NCI-H1694 treated with DMSO at 0.1 percent for 48 hours (cell line): Measurements from ENCODE around the gene SYT7.

Experiments used
- DNase-seq: peaks from one replicate; lab custom pipeline; 2025; lab: John Stamatoyannopoulos, UW

SYT7 gene

DNA sequence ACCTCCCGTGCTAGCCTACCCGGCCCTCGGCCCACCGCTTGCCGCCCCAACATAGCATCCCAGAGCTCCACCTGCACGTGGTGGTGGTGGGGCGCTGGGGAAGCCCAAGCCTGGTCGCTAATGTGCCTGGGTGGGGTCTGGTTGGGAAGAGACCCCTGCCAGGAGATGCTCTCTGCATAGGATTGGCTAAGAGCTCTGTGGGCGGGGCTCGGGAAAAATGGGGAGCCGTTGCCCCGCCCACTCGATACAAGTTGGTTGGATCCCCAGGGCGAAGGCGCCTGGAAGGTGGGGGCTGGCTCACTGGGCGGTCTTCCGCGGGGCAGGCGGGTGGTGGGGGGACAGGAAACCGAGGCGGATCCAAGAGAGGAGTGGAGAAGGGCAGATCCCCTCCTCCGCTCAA is 64.7 kb downstream of the SYT7 start:
- no peak for DNase-seq

DNA sequence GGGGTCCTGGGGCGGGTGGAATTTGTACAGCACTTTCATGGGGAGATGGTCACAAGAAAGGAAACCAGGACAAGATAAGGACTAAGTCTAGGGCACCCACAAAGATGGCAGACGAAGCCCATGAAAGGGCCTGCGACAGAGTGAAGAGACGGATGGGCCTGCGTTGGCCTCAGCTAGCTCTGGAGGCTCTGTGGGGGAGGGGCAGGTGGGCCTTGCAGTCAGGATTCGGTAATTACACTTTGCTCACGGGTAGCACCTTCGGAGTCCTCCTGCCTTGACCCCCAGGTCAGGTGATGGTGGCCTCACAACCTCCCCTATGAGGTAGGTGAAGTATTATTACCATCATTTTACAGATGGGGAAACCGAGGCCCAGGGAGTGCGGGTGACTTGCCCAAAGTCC is 65.2 kb downstream of the SYT7 start:
- no peak for DNase-seq

DNA sequence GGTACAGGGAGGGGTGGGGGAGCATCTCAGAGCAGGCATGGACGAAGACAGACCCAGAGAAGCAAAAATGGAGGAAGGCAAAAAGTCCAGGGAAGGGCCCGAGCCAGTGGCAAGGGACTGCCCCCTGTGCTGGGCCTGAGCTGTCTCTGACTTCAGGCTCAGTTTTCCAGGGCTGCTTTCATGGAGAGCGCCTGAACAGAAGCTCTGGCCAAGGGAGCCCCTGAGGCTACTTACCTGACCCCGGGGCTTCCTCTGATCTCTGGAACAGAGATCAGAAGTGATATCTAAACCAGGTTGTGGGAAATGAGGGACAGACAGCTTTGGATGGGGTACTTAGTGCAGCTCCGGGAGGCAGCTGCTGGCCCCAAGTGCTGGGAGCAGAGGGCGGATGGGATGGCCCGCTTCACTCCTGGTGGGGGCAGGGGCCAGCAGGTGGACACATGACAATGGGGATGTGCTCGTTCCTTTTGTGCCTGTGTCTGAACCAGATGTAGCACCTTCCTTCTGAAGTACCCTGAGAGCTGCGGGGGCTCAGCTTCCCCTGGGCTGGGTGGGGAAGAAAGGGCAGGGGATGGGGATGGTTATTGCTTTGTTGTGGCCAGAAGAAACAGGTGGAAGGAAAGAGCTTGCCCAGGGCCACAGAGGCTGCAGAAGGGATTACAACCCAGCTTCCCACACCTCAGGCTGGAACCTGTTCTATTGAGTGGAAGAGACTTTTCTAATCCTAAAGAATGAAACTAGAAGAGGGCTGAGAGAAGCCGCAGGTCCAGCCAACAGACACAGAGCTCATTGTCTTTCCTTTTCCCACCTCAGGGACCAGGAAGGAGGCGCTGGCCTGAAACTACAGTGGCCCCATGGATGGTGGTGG is 66.6 kb downstream of the SYT7 start:
- DNase-seq, result no peak

DNA sequence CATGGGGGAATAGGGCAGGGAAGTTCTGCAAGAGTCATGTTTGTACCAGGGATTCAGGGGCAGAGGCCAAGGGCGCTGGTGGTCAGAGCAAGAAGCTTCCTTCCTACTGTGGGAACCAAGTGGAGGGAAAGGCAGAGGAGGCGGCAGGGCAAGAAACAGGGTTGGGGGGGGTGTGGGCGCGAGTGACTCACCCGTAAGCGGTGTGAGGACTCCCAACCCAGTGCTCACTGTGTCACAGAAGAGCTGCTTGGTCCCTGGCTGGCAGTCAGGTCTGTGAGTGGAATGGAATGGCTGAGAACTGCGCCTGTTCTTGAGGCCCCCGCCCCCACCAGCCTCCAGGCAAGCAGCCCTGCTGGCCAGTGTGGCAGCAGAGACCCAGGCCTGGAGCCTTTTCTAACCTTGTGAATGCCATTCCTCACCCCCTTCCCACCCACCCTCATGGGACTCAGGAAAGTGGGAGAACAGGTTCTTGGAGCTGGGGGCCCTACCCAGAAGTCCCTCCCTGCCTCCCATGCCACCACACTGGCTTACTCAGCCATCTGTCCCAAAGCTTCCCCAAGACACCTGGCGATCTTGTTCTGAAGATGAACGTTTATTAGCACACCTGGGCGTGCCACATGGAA is 67.6 kb downstream of the SYT7 start:
- no peak for DNase-seq

DNA sequence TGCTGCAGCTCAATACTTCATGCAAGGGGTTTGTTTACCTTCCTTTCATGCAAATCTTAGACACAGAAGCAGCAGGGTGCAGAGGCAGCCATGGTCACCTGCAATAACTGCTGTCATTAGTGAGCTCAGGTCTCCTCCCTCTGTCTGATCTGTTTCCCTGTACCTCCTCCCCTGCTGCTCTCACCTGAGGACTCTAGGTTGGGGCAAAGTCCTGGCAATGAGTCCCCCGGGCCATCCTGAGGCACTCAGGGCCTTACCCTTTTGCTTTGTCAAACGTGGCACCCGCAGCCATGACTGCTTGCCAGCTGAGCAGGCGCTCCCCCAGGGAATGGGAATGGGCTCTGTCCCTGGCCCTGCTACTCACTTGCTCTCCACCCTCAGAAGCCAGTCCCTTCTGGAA is 68.4 kb downstream of the SYT7 start:
- DNase-seq, result no peak

DNA sequence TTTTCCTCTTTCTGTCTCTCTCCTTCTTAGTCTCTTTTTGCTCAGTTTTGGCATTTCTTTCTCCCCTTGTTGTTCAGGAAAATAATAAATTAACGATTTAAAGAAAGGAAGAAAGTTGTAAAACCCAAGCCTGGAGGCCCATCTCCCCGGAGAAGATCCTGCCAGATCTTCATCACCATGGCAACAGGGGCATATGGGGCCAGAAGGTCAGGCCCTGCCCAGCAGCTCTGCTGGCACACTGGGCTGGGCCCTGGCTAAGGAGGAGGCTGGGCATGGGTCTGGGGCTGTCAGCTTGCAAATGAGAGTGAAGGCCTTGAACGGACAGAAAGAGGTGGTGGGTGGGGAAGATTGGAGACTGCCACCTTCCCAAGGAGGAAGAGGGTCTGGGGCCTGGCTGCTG is 69.5 kb downstream of the SYT7 start:
- DNase-seq, result no peak

DNA sequence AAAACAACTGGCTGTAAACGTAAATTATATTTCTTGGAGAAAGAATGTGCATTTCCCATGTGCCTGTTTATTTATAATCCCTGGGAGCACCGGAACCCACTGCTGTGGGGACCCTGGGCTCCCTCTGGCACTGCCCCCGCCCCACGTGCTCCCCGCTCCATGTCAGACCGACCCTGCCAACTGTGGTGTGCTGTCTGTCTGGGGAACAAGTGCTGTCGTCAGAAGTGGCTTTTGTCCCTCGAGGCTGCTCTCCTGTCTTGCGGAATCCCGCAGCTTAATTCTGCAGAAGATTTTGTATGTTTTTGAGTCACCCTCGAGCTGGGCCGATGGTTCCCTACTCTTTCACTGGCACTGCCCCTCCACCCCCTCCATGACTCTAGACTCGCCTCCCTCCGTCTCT is 69.9 kb downstream of the SYT7 start:
- DNase-seq, result no peak

DNA sequence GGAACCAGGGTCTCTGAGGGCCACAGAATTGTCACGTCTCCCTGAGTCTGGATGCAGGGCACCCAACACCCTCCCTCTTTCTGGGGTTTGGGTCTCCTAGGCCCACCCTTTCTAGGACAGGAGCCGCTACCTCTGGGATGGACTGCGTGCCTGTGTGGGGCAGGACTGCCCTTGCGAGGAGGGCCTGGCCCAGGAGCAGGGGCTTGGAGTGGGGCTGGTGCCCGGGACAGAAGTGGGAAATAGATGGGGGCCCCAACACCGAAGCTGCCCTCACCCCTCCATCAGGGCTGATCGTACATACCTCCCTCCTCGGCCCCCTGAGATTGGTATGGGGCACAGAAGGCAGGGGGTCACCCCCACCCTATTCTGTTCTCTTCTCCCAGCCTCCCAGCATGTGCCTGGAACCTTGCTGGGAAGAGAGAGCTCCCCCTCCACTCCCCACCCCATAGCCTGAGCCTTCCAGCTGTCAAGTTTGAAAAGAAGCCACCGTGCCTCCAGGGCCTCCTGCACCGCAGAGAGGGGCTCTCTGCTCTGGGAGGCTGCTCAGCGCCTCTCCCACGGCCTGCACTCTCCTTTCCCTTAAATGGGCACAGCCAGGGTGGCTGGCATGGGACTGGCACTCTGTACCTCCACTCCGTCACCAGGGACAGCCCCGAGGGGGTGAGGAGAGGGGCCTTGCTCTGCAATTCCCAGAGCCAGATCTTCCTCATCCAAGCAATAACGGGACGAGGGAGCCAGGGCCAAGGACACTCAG is 70.5 kb downstream of the SYT7 start:
- DNase-seq, result peak; percentile 35

DNA sequence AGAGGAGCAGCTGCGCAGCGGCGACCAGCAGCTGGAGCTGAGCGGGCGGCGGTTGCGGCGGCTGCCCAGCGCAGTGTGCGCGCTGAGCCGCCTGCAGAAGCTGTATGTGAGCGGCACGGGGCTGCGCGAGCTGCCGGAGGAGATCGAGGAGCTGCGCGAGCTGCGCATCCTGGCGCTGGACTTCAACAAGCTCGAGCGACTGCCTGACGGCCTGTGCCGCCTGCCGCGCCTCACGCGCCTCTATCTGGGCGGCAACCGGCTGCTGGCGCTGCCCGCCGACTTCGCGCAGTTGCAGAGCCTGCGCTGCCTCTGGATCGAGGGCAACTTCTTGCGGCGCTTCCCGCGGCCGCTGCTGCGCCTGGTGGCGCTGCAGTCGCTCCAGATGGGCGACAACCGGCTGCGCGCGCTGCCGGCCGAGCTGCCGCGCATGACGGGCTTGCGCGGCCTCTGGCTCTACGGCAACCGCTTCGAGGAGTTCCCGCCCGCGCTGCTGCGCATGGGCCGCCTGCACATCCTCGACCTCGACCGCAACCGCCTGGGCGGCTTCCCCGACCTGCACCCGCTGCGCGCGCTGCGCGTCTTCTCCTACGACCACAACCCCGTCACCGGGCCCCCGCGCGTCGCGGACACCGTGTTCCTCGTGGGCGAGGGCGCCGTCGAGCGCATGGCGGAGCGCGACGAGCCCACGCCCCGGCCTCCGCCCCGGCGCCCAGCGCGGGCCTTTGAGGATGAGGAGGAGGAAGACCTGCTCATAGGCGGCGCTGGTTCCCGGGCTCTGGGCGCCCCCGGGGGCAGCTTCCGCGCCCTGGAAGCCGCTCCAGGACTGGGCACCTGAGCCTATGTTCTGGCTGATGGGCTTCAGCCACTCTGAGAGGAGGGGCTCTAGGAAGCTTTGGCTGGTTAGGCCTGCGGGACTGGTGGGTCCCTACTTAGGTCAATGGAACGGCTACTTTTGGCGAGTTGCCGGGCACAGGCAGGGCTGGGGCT is 71.5 kb downstream of the SYT7 start:
- DNase-seq, result peak; percentile 60

DNA sequence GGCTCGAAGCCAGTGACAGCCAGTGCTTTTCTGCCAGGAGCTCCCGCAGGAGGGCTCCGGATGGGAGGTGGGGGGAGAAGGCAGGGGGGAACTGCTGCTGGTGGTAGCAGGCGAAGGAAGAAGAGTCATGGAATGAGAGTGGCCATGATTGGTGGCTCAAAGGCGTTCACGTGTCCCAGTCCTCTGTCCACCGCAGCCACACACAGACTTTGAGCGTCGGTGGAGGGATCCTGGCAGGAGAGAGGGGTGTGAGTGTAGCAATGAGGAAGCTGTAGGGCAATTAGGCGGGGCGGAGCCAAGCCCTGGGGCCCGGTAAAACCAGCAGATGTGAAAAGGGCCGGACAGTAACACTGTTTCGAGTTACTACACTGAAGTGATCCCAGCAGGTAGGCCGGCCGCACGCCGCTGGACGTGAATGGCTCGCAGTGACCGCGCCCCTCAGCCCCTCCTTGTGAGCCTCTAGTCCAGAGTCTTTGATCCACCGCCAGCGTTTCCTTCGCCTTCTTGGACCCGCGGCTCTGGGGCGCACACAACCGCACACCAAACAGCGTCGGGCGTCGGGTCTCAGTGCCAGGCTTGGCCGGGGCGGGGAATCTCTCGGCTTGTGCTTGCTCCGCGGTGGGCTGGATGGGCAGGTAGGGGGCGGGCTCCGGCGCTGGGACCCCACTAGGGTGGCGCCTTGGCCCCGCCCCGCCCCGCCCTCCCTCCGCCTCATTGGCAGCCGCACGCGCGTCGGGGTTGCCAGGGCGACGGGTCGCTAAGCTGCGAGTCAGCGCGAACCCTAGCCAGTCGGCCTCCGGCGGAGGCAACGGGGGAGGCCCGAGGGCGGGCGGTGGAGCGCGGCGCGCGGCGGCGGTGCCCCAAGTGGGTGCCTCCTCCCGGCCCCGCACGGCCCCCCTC is 72.7 kb downstream of the SYT7 start, which contains the start of gene LRRC10B:
Gene LRRC10B (plus strand): TSS at position 788 of the 900 bp plus-strand sequence. CDS start 250 bp downstream, outside the sequence.
- DNase-seq, result no peak

DNA sequence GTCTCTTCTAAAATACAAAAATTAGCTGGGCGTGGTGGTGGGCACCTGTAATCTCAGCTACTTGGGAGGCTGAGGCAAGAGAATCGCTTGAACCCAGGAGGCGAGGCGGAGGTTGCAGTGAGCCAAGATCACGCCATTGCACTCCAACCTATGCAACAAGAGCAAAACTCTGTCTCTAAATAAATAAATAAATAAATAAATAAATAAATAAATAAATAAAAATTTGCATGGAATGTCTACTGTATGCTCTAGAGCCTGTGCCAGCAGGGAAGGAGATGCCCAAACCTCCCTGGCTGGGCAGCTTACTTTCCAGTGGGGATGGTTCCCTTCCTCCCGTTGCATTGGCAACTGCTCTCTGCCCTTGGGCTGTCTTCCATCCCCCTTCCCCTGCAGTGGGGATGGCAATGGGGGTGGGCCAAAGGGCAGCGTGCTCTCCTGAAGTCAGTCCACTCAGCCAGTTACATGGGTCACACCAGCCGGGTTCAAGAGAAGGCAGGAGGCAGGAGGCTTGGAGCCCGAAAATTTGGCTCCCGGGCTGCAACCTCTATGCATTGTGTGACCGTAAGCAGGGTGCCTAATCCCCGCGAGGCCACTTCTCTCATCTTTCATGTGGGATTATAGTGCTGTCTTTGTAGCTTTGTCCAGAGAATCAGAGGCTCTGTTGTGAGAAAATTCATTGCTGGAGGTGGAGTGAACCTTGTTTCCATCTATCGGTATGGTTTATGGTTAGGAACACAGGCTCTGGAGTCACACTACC is 73.7 kb downstream of the SYT7 start:
- no peak for DNase-seq

DNA sequence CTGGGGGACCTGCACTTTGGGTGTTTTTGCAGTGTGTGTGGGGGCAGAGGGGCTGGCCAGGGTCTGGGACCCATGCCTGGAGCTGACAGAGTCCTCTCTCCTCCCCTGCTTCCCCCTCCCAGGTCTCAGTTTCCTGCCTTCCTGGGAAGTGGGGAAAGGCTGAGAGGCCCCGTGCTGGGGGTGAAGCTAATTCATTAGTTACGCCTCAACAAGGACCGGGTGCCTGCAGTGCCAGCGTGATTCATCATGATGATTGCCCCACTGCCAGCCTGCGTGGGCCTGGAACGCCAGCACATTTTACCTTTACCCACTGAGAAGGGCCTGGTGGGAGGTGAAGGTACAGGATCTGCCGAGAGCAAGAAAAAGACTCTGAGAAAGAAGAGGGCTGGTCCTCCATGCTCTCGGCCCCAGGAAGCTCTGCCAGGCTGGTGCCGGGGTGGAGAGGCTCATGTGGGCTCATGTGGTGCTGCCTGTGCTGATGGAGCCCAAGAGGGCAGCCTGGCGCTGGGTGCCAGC is 75.2 kb downstream of the SYT7 start:
- DNase-seq, result peak; percentile 23

DNA sequence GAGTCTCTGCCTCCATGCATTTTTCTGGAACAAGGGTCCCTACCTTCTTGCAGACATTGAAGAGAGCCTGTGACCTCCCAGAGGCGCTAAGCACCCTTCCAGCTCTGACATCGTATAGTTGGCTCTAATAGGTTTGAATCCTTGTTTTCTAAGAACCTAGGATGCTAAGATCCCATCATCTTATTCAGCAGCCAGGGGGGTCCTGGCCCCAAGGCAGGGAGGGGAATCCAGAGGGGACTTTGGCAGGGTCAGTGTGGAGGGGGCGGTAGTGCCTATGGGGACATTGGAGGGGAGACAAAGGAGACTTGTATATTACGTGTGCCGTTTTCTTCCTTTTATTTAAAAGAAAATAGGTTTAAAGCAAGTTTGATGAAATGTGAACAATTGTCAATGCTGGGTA is 75.8 kb downstream of the SYT7 start:
- no peak for DNase-seq

DNA sequence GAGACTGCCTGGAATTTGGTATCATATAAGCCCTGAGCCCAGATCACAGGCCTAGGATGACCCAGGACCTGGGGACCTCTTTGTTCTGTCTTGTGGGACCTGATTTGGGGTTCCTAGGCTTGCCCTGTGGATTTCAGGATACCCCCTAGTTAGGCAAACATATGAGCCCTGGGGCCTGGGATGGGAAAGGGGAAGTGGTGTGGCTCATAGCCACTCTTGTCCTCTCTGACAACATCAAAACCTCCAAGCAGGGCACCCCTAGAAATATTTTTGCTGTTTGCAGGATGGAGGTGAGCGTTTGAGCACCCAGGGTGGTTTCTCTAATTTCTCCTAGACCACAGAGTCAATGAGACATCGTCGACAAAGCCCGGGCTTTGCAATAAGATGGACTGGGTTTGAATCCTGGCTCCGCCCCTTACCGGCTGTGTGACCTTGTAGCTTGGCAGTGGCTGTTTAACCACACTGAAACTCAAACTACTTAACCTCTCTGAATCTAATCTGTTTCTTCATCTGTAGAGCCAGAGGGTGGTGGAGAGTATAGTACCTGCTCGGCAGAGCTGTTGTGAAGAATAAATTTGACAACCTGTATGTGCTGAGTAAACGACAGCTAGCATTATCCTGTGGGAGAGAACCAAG is 77.6 kb downstream of the SYT7 start:
- no peak for DNase-seq

DNA sequence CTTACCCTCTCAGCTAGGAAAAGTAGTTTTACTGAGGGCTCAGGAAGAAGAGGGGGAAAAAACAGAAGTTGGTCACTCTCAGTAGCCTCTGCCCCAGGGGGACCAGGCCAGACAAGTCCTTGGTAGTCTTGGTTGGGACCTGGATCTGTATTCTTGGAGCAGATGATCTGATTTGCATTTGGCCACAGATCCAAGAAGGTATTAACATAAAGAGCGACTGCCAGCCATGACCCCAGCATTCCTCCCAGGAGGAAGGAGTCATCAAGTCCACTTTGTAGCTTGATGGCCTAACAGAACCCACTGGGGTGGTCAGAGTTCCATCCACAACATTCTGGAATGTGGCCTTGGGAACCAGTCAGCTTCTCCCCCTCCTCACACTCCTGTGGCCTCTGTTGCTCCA is 78.4 kb downstream of the SYT7 start:
- no peak for DNase-seq

DNA sequence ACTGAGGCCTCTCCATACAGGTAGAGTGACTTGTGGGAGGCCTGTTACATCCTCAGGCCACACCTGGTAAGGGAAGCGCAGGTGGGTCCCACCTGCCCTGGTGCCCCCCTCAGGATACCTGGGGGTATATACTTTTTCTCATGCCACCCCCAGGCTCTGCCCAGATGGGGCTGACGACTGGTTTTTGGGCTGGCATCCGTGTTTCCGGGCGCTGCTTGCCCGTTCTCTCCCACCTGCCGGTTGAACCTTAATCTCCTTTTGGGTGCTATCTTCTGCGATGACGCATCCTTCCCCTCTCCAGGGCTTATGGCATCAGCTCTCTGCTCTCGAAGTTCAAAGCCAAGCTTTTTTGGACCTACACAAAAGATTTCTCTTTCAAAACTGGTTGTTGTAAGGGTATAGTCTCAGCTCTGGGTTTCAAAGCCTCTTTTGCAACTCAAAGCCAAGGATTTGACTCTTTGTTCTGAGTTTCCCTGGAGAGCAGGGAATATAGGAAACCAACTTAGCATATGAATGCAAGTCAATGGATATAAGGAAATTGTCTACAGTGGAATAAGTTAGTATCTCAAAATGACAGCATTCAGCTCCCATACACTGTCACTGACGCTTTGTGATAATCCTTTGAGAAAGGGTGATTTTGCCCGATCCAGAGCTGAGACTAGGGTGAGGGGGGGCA is 80.9 kb downstream of the SYT7 start:
- no peak for DNase-seq

DNA sequence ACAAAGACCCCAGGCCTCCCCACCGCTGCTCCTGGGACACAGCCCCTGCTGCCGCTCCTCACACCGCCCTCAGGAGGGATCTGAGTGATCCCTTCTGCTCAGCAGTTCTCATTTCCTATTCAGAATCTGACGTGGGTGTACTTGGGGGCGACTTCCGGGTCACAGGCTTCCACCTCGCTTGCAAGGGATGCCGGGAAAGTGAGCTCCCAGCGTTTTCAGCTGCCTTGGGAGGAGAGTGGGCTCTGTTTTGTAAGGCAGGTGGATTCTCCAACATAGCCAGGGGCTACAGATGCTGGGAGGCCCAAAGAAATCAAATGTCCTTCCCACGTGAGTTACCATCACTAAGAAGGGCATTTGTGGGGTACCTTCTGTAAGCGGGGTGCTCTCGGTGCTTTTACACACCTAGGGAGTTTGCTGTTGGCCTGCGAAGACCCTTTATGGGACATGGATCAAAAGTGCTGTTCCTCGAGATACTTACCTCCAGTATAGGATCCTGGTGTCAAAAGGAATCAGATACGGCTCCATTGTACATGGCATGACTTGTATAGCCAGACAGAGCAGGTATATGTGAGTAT is 82.0 kb downstream of the SYT7 start:
- no peak for DNase-seq

DNA sequence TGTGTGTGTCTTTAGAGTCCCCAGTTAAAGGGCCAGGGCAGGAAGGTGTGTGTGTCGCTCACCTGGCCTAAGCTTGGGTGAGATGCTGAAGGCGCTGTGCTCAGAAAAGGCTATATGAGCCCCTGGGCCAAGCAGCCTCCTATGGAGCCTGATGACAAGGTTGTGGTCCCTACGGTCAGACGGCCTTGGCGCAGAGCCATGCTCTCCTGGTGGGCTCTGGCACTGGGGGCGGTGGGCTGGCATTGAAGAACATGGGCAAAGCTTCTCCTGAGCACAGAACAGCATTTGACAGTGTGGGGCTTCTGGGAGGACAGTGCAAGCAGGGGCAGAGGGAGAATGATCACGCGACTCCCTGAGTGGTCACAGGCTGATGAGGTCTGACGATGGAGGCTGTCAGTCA is 83.0 kb downstream of the SYT7 start:
- no peak for DNase-seq
